HepG2 (cell line): Measurements from ENCODE around the gene ASPHD1. TPM values are rescaled to one million over a fixed set of nuclear protein-coding genes. Genes with fewer than 3 reads are reported as not detected.

ENCODE experiments used
- E2F2 ChIP-seq: sonication (generic); formaldehyde crosslinking; IDR thresholded peaks from 2 replicates; pipeline ENCODE4 v1.4.0; 2020; ENCODE audit warnings: missing genetic modification reagents, borderline replicate concordance
- MAZ ChIP-seq, 2 experiments: sonication (generic) in 1 of 2; formaldehyde crosslinking in 1 of 2; IDR thresholded peaks; 2 replicates each; pipeline versions ENCODE4 v1.5.0 to v1.6.1; 2012 to 2020; ENCODE audit warnings: low read depth in 2 of 2, mild to moderate bottlenecking in 2 of 2, borderline replicate concordance in 1 of 2, improper control_type of control experiment in 1 of 2, low read length in 1 of 2, missing genetic modification reagents in 1 of 2, moderate library complexity in 1 of 2
- MYPOP ChIP-seq: sonication (generic); formaldehyde crosslinking; IDR thresholded peaks from 2 replicates; pipeline ENCODE4 v1.8.1; 2023; ENCODE audit warnings: mild to moderate bottlenecking, moderate library complexity, missing genetic modification reagents
- ZNF296 ChIP-seq: sonication (generic); formaldehyde crosslinking; conservative IDR thresholded peaks from 2 replicates; pipeline ENCODE4 v1.5.0; 2020; ENCODE audit warnings: mild to moderate bottlenecking, missing genetic modification reagents
- ZNF318 ChIP-seq: sonication (generic); formaldehyde crosslinking; IDR thresholded peaks from 2 replicates; pipeline ENCODE4 v1.4.0; 2020; ENCODE audit warnings: mild to moderate bottlenecking, missing genetic modification reagents
- polyA plus RNA-seq, 8 experiments: library from polyadenylated mRNA; depleted of rRNA in 3 of 8; stranded (reverse) in 7 of 8; unstranded in 1 of 8; fragments of >200 nt; fragmentation: Illumina TruSeq in 4 of 8; extraction: Trizol in 4 of 8; gene quantifications; 2 replicates each; pipeline versions ENCODE4 v1.2.1 to v1.2.3, GENCODE V29; 2011 to 2016; ENCODE audit warnings: low read depth in 4 of 8, missing spikeins in 1 of 8, mixed read lengths in 1 of 8; ENCODE audit not compliant: insufficient read depth in 1 of 8
- total RNA-seq, 5 experiments: library from RNA; depleted of rRNA; stranded (reverse); fragments of >200 nt; fragmentation: Illumina TruSeq; extraction: Trizol; gene quantifications; 2 replicates each; pipeline ENCODE4 v1.2.3, GENCODE V29; 2016; ENCODE audit warnings: low read depth in 1 of 5
- TF ChIP-seq, protein P1 (sequence below): sonication (generic); formaldehyde crosslinking; conservative IDR thresholded peaks from 2 replicates; pipeline ENCODE4 v1.4.0; 2020; ENCODE audit warnings: mild to moderate bottlenecking, missing genetic modification reagents, moderate library complexity
- TF ChIP-seq, protein P2 (sequence below): sonication (generic); formaldehyde crosslinking; conservative IDR thresholded peaks from 2 replicates; pipeline ENCODE4 v1.4.0; 2020; ENCODE audit warnings: missing genetic modification reagents

ASPHD1 gene
- total and polyA plus RNA-seq, 2 of the 13 experiments (the other 11 are each of a cell fraction or from before 2014, with no cell fraction given): 13.1 to 19.7 TPM

- TF ChIP-seq MYPOP (CRISPR knock-in tag) (peak; percentile 8; the same call in 1 of the 2 replicates), ZNF296 (CRISPR knock-in tag) (0 out of 2 replicates have a peak, but pooled peaks have one; percentile 26), ZNF318 (0 out of 2 replicates have a peak, but pooled peaks have one; percentile 64), MAZ (IDR thresholded peaks at IDR 0.05; ENCODE audit: borderline replicate concordance, low read depth, low read length) (no peak), MAZ (CRISPR knock-in tag; IDR thresholded peaks at IDR 0.05; ENCODE audit: low read depth) (no peak), E2F2 (no peak)
- TF ChIP-seq, protein P1, sequence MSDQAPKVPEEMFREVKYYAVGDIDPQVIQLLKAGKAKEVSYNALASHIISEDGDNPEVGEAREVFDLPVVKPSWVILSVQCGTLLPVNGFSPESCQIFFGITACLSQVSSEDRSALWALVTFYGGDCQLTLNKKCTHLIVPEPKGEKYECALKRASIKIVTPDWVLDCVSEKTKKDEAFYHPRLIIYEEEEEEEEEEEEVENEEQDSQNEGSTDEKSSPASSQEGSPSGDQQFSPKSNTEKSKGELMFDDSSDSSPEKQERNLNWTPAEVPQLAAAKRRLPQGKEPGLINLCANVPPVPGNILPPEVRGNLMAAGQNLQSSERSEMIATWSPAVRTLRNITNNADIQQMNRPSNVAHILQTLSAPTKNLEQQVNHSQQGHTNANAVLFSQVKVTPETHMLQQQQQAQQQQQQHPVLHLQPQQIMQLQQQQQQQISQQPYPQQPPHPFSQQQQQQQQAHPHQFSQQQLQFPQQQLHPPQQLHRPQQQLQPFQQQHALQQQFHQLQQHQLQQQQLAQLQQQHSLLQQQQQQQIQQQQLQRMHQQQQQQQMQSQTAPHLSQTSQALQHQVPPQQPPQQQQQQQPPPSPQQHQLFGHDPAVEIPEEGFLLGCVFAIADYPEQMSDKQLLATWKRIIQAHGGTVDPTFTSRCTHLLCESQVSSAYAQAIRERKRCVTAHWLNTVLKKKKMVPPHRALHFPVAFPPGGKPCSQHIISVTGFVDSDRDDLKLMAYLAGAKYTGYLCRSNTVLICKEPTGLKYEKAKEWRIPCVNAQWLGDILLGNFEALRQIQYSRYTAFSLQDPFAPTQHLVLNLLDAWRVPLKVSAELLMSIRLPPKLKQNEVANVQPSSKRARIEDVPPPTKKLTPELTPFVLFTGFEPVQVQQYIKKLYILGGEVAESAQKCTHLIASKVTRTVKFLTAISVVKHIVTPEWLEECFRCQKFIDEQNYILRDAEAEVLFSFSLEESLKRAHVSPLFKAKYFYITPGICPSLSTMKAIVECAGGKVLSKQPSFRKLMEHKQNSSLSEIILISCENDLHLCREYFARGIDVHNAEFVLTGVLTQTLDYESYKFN (CRISPR knock-in tag): 0 out of 2 replicates have a peak, but pooled peaks have one; percentile 6
- TF ChIP-seq, protein P2, sequence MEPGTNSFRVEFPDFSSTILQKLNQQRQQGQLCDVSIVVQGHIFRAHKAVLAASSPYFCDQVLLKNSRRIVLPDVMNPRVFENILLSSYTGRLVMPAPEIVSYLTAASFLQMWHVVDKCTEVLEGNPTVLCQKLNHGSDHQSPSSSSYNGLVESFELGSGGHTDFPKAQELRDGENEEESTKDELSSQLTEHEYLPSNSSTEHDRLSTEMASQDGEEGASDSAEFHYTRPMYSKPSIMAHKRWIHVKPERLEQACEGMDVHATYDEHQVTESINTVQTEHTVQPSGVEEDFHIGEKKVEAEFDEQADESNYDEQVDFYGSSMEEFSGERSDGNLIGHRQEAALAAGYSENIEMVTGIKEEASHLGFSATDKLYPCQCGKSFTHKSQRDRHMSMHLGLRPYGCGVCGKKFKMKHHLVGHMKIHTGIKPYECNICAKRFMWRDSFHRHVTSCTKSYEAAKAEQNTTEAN: no peak
Observed at GRCh38 chr16:29925105-29925756, 24.9 kb downstream of the ASPHD1 start (continued).
